Measurements from ENCODE around the gene CSMD2.

Gene CSMD2

GRCh38 chr1:33742663-33743062, 422.4 kb downstream of the CSMD2 start:
- H3K27ac ChIP-seq, result no peak overlapping the region
- DNase-seq, result no peak
- no peaks in the 10 kb centered on the region for H3K36me3 ChIP-seq
- no peaks in the 10 kb centered on the region for H3K9me3 ChIP-seq (ENCODE audit: severe bottlenecking)
- H3K27me3 ChIP-seq (ENCODE audit: insufficient read depth, low read depth, severe bottlenecking), result peaks cover 90% of the 10 kb centered on the region
- H3K4me3 ChIP-seq (ENCODE audit: low read depth, low read length), result no peak overlapping the region
- no peak for TF ChIP-seq CTCF (IDR thresholded peaks at IDR 0.05; ENCODE audit: low read depth, low read length)

- no peak overlapping the region for H3K27ac ChIP-seq
- no peak overlapping the region for H3K4me3 ChIP-seq (ENCODE audit: low read depth, low read length)
- peaks cover 88% of the 10 kb centered on the region for H3K27me3 ChIP-seq (ENCODE audit: insufficient read depth, low read depth, severe bottlenecking)
- H3K9me3 ChIP-seq (ENCODE audit: severe bottlenecking), result no peaks in the 10 kb centered on the region
- no peak for DNase-seq
- TF ChIP-seq CTCF (IDR thresholded peaks at IDR 0.05; ENCODE audit: low read depth, low read length), result no peak
- H3K36me3 ChIP-seq, result no peaks in the 10 kb centered on the region
These were observed 423.3 kb downstream of the CSMD2 start for GRCh38 chr1:33741749-33742148.

- H3K27me3 ChIP-seq (ENCODE audit: insufficient read depth, low read depth, severe bottlenecking), result peaks cover 87% of the 10 kb centered on the region
- no peaks in the 10 kb centered on the region for H3K36me3 ChIP-seq
- no peak for TF ChIP-seq CTCF (IDR thresholded peaks at IDR 0.05; ENCODE audit: low read depth, low read length)
- no peak overlapping the region for H3K4me3 ChIP-seq (ENCODE audit: low read depth, low read length)
- no peaks in the 10 kb centered on the region for H3K9me3 ChIP-seq (ENCODE audit: severe bottlenecking)
- no peak overlapping the region for H3K27ac ChIP-seq
- DNase-seq, result no peak
These were observed 424.8 kb downstream of the CSMD2 start for GRCh38 chr1:33740040-33740744.

- no peak overlapping the region for H3K27ac ChIP-seq
- no peaks in the 10 kb centered on the region for H3K36me3 ChIP-seq
- no peak overlapping the region for H3K4me3 ChIP-seq (ENCODE audit: low read depth, low read length)
- no peak for DNase-seq
- no peak for TF ChIP-seq CTCF (IDR thresholded peaks at IDR 0.05; ENCODE audit: low read depth, low read length)
- no peaks in the 10 kb centered on the region for H3K9me3 ChIP-seq (ENCODE audit: severe bottlenecking)
- H3K27me3 ChIP-seq (ENCODE audit: insufficient read depth, low read depth, severe bottlenecking), result peaks cover 90% of the 10 kb centered on the region
These were observed 426.1 kb downstream of the CSMD2 start for GRCh38 chr1:33738976-33739375.

GRCh38 chr1:33738536-33738935, 426.5 kb downstream of the CSMD2 start:
- DNase-seq, result no peak
- Histone ChIP-seq H3K27me3 (ENCODE audit: insufficient read depth, low read depth, severe bottlenecking) (peaks cover 91% of the 10 kb centered on the region), H3K36me3 (no peaks in the 10 kb centered on the region), H3K27ac (no peak overlapping the region), H3K4me3 (ENCODE audit: low read depth, low read length) (no peak overlapping the region), H3K9me3 (ENCODE audit: severe bottlenecking) (peaks cover 1% of the 10 kb centered on the region)
- TF ChIP-seq CTCF (IDR thresholded peaks at IDR 0.05; ENCODE audit: low read depth, low read length), result no peak

- no peak for DNase-seq
- H3K9me3 ChIP-seq (ENCODE audit: severe bottlenecking), result peaks cover 4% of the 10 kb centered on the region
- no peak overlapping the region for H3K4me3 ChIP-seq (ENCODE audit: low read depth, low read length)
- TF ChIP-seq CTCF (IDR thresholded peaks at IDR 0.05; ENCODE audit: low read depth, low read length), result no peak
- H3K36me3 ChIP-seq, result no peaks in the 10 kb centered on the region
- no peak overlapping the region for H3K27ac ChIP-seq
- H3K27me3 ChIP-seq (ENCODE audit: insufficient read depth, low read depth, severe bottlenecking), result peaks cover 91% of the 10 kb centered on the region
These were observed 428.5 kb downstream of the CSMD2 start for GRCh38 chr1:33736496-33736895.

Measured in WERI-Rb-1 (cell line).